Measurements from ENCODE around the gene SARNP. TPM values are rescaled to one million over a fixed set of nuclear protein-coding genes. Genes with fewer than 3 reads are reported as not detected.

SARNP gene
- total RNA-seq, 4 donors from 2014 or later = 45.9 to 106 (median 66.6) TPM

DNA sequence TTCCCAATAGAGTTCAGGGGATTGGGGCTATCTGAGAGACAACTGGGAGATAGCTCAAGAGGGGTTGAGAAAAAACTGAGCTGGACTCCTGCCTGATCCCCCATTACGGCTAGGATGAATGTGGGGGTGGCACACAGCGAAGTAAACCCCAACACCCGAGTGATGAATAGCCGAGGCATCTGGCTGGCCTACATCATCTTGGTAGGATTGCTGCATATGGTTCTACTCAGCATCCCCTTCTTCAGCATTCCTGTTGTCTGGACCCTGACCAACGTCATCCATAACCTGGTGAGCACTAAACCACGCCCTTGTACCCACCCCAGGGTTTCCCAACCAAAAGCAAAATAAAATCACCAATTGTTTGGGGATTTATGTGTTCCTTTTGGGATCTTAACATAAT lies 1.4 kb upstream of the SARNP start:
- H3K4me1 ChIP-seq = peaks cover 0 to 10% of the 10 kb centered on the region in 2 donors
- TF ChIP-seq POLR2A (IDR thresholded peaks at IDR 0.05) = no peak
- TF ChIP-seq, protein P1, sequence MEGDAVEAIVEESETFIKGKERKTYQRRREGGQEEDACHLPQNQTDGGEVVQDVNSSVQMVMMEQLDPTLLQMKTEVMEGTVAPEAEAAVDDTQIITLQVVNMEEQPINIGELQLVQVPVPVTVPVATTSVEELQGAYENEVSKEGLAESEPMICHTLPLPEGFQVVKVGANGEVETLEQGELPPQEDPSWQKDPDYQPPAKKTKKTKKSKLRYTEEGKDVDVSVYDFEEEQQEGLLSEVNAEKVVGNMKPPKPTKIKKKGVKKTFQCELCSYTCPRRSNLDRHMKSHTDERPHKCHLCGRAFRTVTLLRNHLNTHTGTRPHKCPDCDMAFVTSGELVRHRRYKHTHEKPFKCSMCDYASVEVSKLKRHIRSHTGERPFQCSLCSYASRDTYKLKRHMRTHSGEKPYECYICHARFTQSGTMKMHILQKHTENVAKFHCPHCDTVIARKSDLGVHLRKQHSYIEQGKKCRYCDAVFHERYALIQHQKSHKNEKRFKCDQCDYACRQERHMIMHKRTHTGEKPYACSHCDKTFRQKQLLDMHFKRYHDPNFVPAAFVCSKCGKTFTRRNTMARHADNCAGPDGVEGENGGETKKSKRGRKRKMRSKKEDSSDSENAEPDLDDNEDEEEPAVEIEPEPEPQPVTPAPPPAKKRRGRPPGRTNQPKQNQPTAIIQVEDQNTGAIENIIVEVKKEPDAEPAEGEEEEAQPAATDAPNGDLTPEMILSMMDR (IDR thresholded peaks at IDR 0.05) = no peak
- DNase-seq = no peak
- intact Hi-C loops (cut with DNase I; ENCODE audit: low total_unique reads) = loop anchor here (10.0 kb wide), 1 partner anchor 74 kb away; the partner anchor contains the start of gene GDF11
- H3K9me3 ChIP-seq = no peaks in the 10 kb centered on the region
- H3K36me3 ChIP-seq = no peaks in the 10 kb centered on the region
- peak overlapping the region in 1 of 2 donors; percentile 74 for H3K4me3 ChIP-seq
- H3K27ac ChIP-seq = peak overlapping the region; percentile 80 to 85
- no peaks in the 10 kb centered on the region for H3K27me3 ChIP-seq

DNA sequence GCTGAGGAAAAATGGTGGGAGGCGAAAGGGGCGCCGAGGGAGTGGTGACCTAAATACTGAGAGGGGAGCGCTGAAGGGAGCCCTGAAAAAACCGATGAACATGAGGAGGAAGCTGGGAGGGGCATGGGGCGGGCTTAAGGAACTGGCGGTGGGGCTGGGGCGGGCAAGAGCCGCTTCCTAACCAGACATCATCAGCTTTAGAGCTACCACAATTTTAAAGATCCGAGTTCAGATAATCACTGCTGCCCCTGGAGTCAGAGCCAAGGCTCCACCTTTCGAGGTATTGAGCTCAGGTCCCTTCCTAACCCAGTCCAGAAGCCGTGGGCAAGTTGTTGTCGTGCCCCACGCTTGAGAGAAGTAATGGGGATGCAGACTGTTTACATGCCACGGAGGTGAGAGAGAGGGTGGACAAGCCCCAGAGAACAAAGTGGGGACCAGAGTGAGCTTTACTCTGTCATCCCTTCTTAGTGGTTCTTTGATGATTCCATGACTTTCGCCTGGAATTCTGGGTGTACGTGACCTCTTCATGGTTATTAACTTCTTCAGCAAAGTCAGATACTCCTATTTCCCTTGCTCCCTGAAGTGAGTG lies 710 bp upstream of the SARNP start:
- Histone ChIP-seq H3K9me3 (no peaks in the 10 kb centered on the region), H3K27me3 (no peaks in the 10 kb centered on the region), H3K27ac (peak overlapping the region; percentile 80 to 85), H3K4me3 (peak overlapping the region; percentile 74 to 91), H3K36me3 (no peaks in the 10 kb centered on the region), H3K4me1 (peaks cover 3 to 10% of the 10 kb centered on the region in 2 donors)
- intact Hi-C loops (cut with DNase I; ENCODE audit: low total_unique reads) = loop anchor here (10.0 kb wide), 1 partner anchor 73 kb away; the partner anchor contains the start of gene GDF11
- TF ChIP-seq POLR2A (IDR thresholded peaks at IDR 0.05) = no peak
- TF ChIP-seq, protein P1 (IDR thresholded peaks at IDR 0.05) = no peak
- no peak for DNase-seq

DNA sequence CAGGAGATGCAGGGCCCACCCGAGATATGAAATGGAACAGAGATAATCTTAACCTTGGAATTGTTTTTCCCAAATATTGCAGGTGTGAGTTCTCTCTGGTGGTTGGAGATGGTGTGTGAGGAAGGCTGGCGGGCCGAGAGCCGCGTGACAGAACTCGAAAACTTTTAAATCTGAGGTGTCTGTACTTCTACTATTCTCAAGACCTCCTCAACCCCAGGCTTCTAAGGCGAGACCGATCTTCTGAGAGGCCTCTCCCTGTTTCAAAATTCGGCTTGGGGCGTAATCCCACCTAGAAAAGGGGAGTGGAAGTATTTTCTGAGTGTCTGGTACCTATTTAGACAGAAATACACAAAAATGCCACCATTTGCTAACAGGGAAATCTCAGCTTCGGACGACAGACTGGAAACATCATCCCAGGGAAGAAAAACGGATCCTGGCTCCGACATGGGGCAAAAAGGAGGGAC lies 611 bp downstream of the SARNP start:
- Histone ChIP-seq H3K27me3 (no peaks in the 10 kb centered on the region), H3K4me1 (peaks cover 3 to 10% of the 10 kb centered on the region in 2 donors), H3K9me3 (no peaks in the 10 kb centered on the region), H3K27ac (peak overlapping the region; percentile 81 to 87), H3K4me3 (peak overlapping the region; percentile 57 to 91), H3K36me3 (no peaks in the 10 kb centered on the region)
- DNase-seq = no peak
- TF ChIP-seq, protein P1 (IDR thresholded peaks at IDR 0.05) = no peak
- no peak for TF ChIP-seq POLR2A (IDR thresholded peaks at IDR 0.05)
- intact Hi-C loops (cut with DNase I; ENCODE audit: low total_unique reads) = loop anchor here (10.0 kb wide), 1 partner anchor 72 kb away; the partner anchor contains the start of gene GDF11

DNA sequence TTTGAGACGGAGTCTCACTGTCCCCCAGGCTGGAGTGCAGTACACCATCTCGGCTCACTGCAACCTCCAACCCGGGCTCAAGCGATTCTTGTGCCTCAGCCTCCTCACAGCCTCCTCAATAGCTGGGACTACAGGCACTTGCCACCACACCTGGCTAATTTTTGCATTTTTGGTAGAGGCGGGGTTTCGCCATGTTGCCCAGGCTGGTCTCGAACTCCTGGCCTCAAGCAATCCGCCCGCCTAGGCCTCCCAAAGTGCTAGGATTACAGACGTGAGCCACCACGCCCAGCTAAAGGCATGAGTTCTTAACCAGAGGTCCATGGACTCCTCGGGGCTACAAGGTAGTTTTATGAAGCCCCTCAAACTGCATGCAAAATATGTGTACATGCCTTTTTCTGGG lies 2.1 kb downstream of the SARNP start:
- H3K27ac ChIP-seq = no peak overlapping the region
- TF ChIP-seq, protein P1 (IDR thresholded peaks at IDR 0.05) = no peak
- no peak for TF ChIP-seq POLR2A (IDR thresholded peaks at IDR 0.05)
- no peaks in the 10 kb centered on the region for H3K36me3 ChIP-seq
- no peaks in the 10 kb centered on the region for H3K27me3 ChIP-seq
- intact Hi-C loops (cut with DNase I; ENCODE audit: low total_unique reads) = loop anchor here (10.0 kb wide), 1 partner anchor 71 kb away; the partner anchor contains the start of gene GDF11
- H3K9me3 ChIP-seq = no peaks in the 10 kb centered on the region
- no peak overlapping the region for H3K4me3 ChIP-seq
- DNase-seq = no peak
- H3K4me1 ChIP-seq = peaks cover 3 to 10% of the 10 kb centered on the region in 2 donors

DNA sequence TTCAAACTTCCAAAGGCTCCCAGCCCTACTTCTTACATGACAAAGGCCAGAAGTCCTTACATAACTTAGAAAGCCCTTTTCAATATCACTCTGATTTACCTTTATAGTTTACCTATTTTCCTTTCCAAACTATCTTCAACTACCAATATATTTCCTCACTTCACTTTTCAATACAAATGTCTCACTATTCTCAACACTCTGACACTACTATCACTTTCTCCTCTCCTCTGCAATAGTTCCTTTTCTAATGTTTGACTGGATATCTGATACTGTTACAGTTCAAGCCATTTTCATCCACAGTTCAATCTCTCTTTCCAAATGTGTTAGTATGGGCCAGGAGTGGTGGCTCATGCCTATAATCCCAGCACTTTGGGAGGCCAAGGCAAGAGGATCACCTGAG lies 3.3 kb downstream of the SARNP start:
- H3K36me3 ChIP-seq = no peaks in the 10 kb centered on the region
- intact Hi-C loops (cut with DNase I; ENCODE audit: low total_unique reads) = loop anchor here (10.0 kb wide), 1 partner anchor 69 kb away; the partner anchor contains the start of gene GDF11
- DNase-seq = no peak
- no peaks in the 10 kb centered on the region for H3K27me3 ChIP-seq
- peaks cover 3 to 10% of the 10 kb centered on the region in 2 donors for H3K4me1 ChIP-seq
- TF ChIP-seq, protein P1 (IDR thresholded peaks at IDR 0.05) = no peak
- TF ChIP-seq POLR2A (IDR thresholded peaks at IDR 0.05) = no peak
- H3K9me3 ChIP-seq = no peaks in the 10 kb centered on the region
- no peak overlapping the region for H3K4me3 ChIP-seq
- no peak overlapping the region for H3K27ac ChIP-seq
